Measurements from ENCODE around the gene ACAP3.

The ACAP3 gene

GRCh38 chr1:1309251-1310108 lies 1.8 kb upstream of the ACAP3 start:
- Histone ChIP-seq H3K27me3 (ENCODE audit: control insufficient read depth in 5 of 5, insufficient read depth in 4 of 5, low read length in 5 of 5) (no peaks in the 10 kb centered on the region), H3K9me3 (ENCODE audit: control insufficient read depth in 5 of 5, low read length in 5 of 5) (no peaks in the 10 kb centered on the region), H3K4me3 (ENCODE audit: low read depth in 1 of 5, low read length in 5 of 5) (peak overlapping the region in 4 of 5 donors; percentile 61 to 81 (median 70)), H3K27ac (ENCODE audit: low read depth, low read length) (peak overlapping the region; percentile 60), H3K4me1 (ENCODE audit: control insufficient read depth in 5 of 5, insufficient read depth in 5 of 5, low read length in 5 of 5) (peaks cover 5 to 45% (median 43%) of the 10 kb centered on the region in 5 donors), H3K9ac (ENCODE audit: low read length in 5 of 5) (peak overlapping the region in 4 of 5 donors; percentile 64 to 80 (median 70)), H3K36me3 (ENCODE audit: control insufficient read depth in 5 of 5, insufficient read depth in 5 of 5, low read length in 5 of 5) (peaks cover 0 to 48% (median 42%) of the 10 kb centered on the region in 5 donors)

- Histone ChIP-seq H3K9me3 (ENCODE audit: control insufficient read depth in 5 of 5, low read length in 5 of 5) (no peaks in the 10 kb centered on the region), H3K36me3 (ENCODE audit: control insufficient read depth in 5 of 5, insufficient read depth in 5 of 5, low read length in 5 of 5) (peaks cover 0 to 41% (median 35%) of the 10 kb centered on the region in 5 donors), H3K27ac (ENCODE audit: low read depth, low read length) (peak overlapping the region; percentile 60), H3K4me3 (ENCODE audit: low read depth in 1 of 5, low read length in 5 of 5) (peak overlapping the region in 4 of 5 donors; percentile 61 to 81 (median 70)), H3K9ac (ENCODE audit: low read length in 5 of 5) (peak overlapping the region in 4 of 5 donors; percentile 64 to 80 (median 70)), H3K27me3 (ENCODE audit: control insufficient read depth in 5 of 5, insufficient read depth in 4 of 5, low read length in 5 of 5) (no peaks in the 10 kb centered on the region), H3K4me1 (ENCODE audit: control insufficient read depth in 5 of 5, insufficient read depth in 5 of 5, low read length in 5 of 5) (peaks cover 5 to 52% (median 50%) of the 10 kb centered on the region in 5 donors)
These were observed 1.1 kb upstream of the ACAP3 start for GRCh38 chr1:1308756-1309250.

- H3K4me1 ChIP-seq (ENCODE audit: control insufficient read depth in 5 of 5, insufficient read depth in 5 of 5, low read length in 5 of 5): peaks cover 5 to 56% (median 53%) of the 10 kb centered on the region in 5 donors
- H3K9me3 ChIP-seq (ENCODE audit: control insufficient read depth in 5 of 5, low read length in 5 of 5): no peaks in the 10 kb centered on the region
- peak overlapping the region; percentile 26 to 93 (median 78) for H3K4me3 ChIP-seq (ENCODE audit: low read depth in 1 of 5, low read length in 5 of 5)
- peaks cover 0 to 27% (median 21%) of the 10 kb centered on the region in 5 donors for H3K36me3 ChIP-seq (ENCODE audit: control insufficient read depth in 5 of 5, insufficient read depth in 5 of 5, low read length in 5 of 5)
- no peaks in the 10 kb centered on the region for H3K27me3 ChIP-seq (ENCODE audit: control insufficient read depth in 5 of 5, insufficient read depth in 4 of 5, low read length in 5 of 5)
- no peak overlapping the region for H3K27ac ChIP-seq (ENCODE audit: low read depth, low read length)
- peak overlapping the region in 4 of 5 donors; percentile 58 to 73 (median 66) for H3K9ac ChIP-seq (ENCODE audit: low read length in 5 of 5)
These were observed 338 bp downstream of the ACAP3 start for GRCh38 chr1:1307261-1307922.

GRCh38 chr1:1306661-1307260 lies 969 bp downstream of the ACAP3 start:
- Histone ChIP-seq H3K36me3 (ENCODE audit: control insufficient read depth in 5 of 5, insufficient read depth in 5 of 5, low read length in 5 of 5) (peaks cover 0 to 20% (median 16%) of the 10 kb centered on the region in 5 donors), H3K9ac (ENCODE audit: low read length in 5 of 5) (peak overlapping the region in 3 of 5 donors; percentile 62 to 75 (median 69)), H3K4me1 (ENCODE audit: control insufficient read depth in 5 of 5, insufficient read depth in 5 of 5, low read length in 5 of 5) (peaks cover 5 to 56% (median 53%) of the 10 kb centered on the region in 5 donors), H3K27me3 (ENCODE audit: control insufficient read depth in 5 of 5, insufficient read depth in 4 of 5, low read length in 5 of 5) (no peaks in the 10 kb centered on the region), H3K9me3 (ENCODE audit: control insufficient read depth in 5 of 5, low read length in 5 of 5) (no peaks in the 10 kb centered on the region), H3K27ac (ENCODE audit: low read depth, low read length) (no peak overlapping the region), H3K4me3 (ENCODE audit: low read depth in 1 of 5, low read length in 5 of 5) (peak overlapping the region; percentile 26 to 93 (median 78))

- peaks cover 5 to 56% (median 53%) of the 10 kb centered on the region in 5 donors for H3K4me1 ChIP-seq (ENCODE audit: control insufficient read depth in 5 of 5, insufficient read depth in 5 of 5, low read length in 5 of 5)
- H3K4me3 ChIP-seq (ENCODE audit: low read depth in 1 of 5, low read length in 5 of 5): peak overlapping the region; percentile 26 to 93 (median 78)
- H3K27ac ChIP-seq (ENCODE audit: low read depth, low read length): no peak overlapping the region
- H3K9me3 ChIP-seq (ENCODE audit: control insufficient read depth in 5 of 5, low read length in 5 of 5): no peaks in the 10 kb centered on the region
- H3K36me3 ChIP-seq (ENCODE audit: control insufficient read depth in 5 of 5, insufficient read depth in 5 of 5, low read length in 5 of 5): peaks cover 0 to 14% (median 10%) of the 10 kb centered on the region in 5 donors
- peak overlapping the region in 3 of 5 donors; percentile 62 to 75 (median 69) for H3K9ac ChIP-seq (ENCODE audit: low read length in 5 of 5)
- no peaks in the 10 kb centered on the region for H3K27me3 ChIP-seq (ENCODE audit: control insufficient read depth in 5 of 5, insufficient read depth in 4 of 5, low read length in 5 of 5)
These were observed 1.6 kb downstream of the ACAP3 start for GRCh38 chr1:1306070-1306660.

GRCh38 chr1:1305300-1306069 lies 2.2 kb downstream of the ACAP3 start:
- Histone ChIP-seq H3K27ac (ENCODE audit: low read depth, low read length) (no peak overlapping the region), H3K4me1 (ENCODE audit: control insufficient read depth in 5 of 5, insufficient read depth in 5 of 5, low read length in 5 of 5) (peaks cover 5 to 56% (median 53%) of the 10 kb centered on the region in 5 donors), H3K36me3 (ENCODE audit: control insufficient read depth in 5 of 5, insufficient read depth in 5 of 5, low read length in 5 of 5) (peaks cover 0 to 8% (median 6%) of the 10 kb centered on the region in 5 donors), H3K9ac (ENCODE audit: low read length in 5 of 5) (peak overlapping the region in 4 of 5 donors; percentile 17 to 75 (median 57)), H3K4me3 (ENCODE audit: low read depth in 1 of 5, low read length in 5 of 5) (peak overlapping the region; percentile 38 to 81 (median 72)), H3K27me3 (ENCODE audit: control insufficient read depth in 5 of 5, insufficient read depth in 4 of 5, low read length in 5 of 5) (no peaks in the 10 kb centered on the region), H3K9me3 (ENCODE audit: control insufficient read depth in 5 of 5, low read length in 5 of 5) (no peaks in the 10 kb centered on the region)

GRCh38 chr1:1304331-1305299 lies 3.1 kb downstream of the ACAP3 start:
- Histone ChIP-seq H3K27me3 (ENCODE audit: control insufficient read depth in 5 of 5, insufficient read depth in 4 of 5, low read length in 5 of 5) (no peaks in the 10 kb centered on the region), H3K4me1 (ENCODE audit: control insufficient read depth in 5 of 5, insufficient read depth in 5 of 5, low read length in 5 of 5) (peaks cover 5 to 53% (median 49%) of the 10 kb centered on the region in 5 donors), H3K4me3 (ENCODE audit: low read depth in 1 of 5, low read length in 5 of 5) (peak overlapping the region in 4 of 5 donors; percentile 38 to 81 (median 75)), H3K9ac (ENCODE audit: low read length in 5 of 5) (peak overlapping the region in 4 of 5 donors; percentile 17 to 75 (median 38)), H3K27ac (ENCODE audit: low read depth, low read length) (no peak overlapping the region), H3K9me3 (ENCODE audit: control insufficient read depth in 5 of 5, low read length in 5 of 5) (no peaks in the 10 kb centered on the region), H3K36me3 (ENCODE audit: control insufficient read depth in 5 of 5, insufficient read depth in 5 of 5, low read length in 5 of 5) (peaks cover 0 to 5% (median 2%) of the 10 kb centered on the region in 5 donors)

GRCh38 chr1:1303736-1304135 lies 4.0 kb downstream of the ACAP3 start:
- Histone ChIP-seq H3K4me1 (ENCODE audit: control insufficient read depth in 5 of 5, insufficient read depth in 5 of 5, low read length in 5 of 5) (peaks cover 5 to 44% (median 42%) of the 10 kb centered on the region in 5 donors), H3K36me3 (ENCODE audit: control insufficient read depth in 5 of 5, insufficient read depth in 5 of 5, low read length in 5 of 5) (peaks cover 0 to 9% (median 5%) of the 10 kb centered on the region in 5 donors), H3K27me3 (ENCODE audit: control insufficient read depth in 5 of 5, insufficient read depth in 4 of 5, low read length in 5 of 5) (no peaks in the 10 kb centered on the region), H3K9ac (ENCODE audit: low read length in 5 of 5) (peak overlapping the region in 1 of 5 donors; percentile 75), H3K4me3 (ENCODE audit: low read depth in 1 of 5, low read length in 5 of 5) (peak overlapping the region in 1 of 5 donors; percentile 81), H3K9me3 (ENCODE audit: control insufficient read depth in 5 of 5, low read length in 5 of 5) (no peaks in the 10 kb centered on the region), H3K27ac (ENCODE audit: low read depth, low read length) (no peak overlapping the region)

All from subcutaneous abdominal adipose tissue (tissue), 5 donors.